AG10803 (cell line): Measurements from ENCODE around the gene MAPK4.

ENCODE experiments used
- DNase-seq: peaks from one replicate; pipeline ENCODE4 v3.0.0; 2010; ENCODE audit warnings: low read depth
- H3K4me3 ChIP-seq: 2 replicates; pipeline ENCODE4 v1.5.1; 2011; ENCODE audit warnings: mild to moderate bottlenecking, low read length, control low read depth
- CTCF ChIP-seq: conservative IDR thresholded peaks from 2 replicates; pipeline ENCODE4 v1.5.1; 2011; ENCODE audit warnings: mild to moderate bottlenecking, low read length, control low read depth, inconsistent platforms

The MAPK4 gene

GRCh38 chr18:50751490-50751889 is 191.6 kb downstream of the MAPK4 start:
- no peak for DNase-seq
- no peak for TF ChIP-seq CTCF
- no peak overlapping the region for H3K4me3 ChIP-seq

GRCh38 chr18:50751947-50752346 is 192.1 kb downstream of the MAPK4 start:
- no peak for DNase-seq
- no peak for TF ChIP-seq CTCF
- H3K4me3 ChIP-seq: no peak overlapping the region

GRCh38 chr18:50753311-50753710 is 193.4 kb downstream of the MAPK4 start:
- DNase-seq: no peak
- TF ChIP-seq CTCF: no peak
- H3K4me3 ChIP-seq: no peak overlapping the region

GRCh38 chr18:50754297-50754696 is 194.4 kb downstream of the MAPK4 start:
- H3K4me3 ChIP-seq: no peak overlapping the region
- DNase-seq: no peak
- no peak for TF ChIP-seq CTCF

- no peak for TF ChIP-seq CTCF
- DNase-seq: peak; percentile 3
- no peak overlapping the region for H3K4me3 ChIP-seq
Measured at GRCh38 chr18:50757358-50757757, 197.5 kb downstream of the MAPK4 start.

GRCh38 chr18:50769463-50769862 is 209.6 kb downstream of the MAPK4 start:
- TF ChIP-seq CTCF: no peak
- no peak overlapping the region for H3K4me3 ChIP-seq
- DNase-seq: no peak

GRCh38 chr18:50775207-50775606 is 215.3 kb downstream of the MAPK4 start:
- DNase-seq: no peak
- no peak for TF ChIP-seq CTCF
- H3K4me3 ChIP-seq: no peak overlapping the region
